ENCODE results near the gene SPAG9. TPM values are rescaled to one million over a fixed set of nuclear protein-coding genes. Genes with fewer than 3 reads are reported as not detected.
A peak's percentile ranks its signal among the peaks of the same experiment; 100 is the strongest.

Gene SPAG9
- polyA plus RNA-seq, 1 donor from 2014 or later: 201 TPM

- Histone ChIP-seq H3K9me3 (ENCODE audit: low read length) (no peaks in the 10 kb centered on the region), H3K27ac (ENCODE audit: low read length) (no peak overlapping the region), H3K79me2 (replicated peaks; ENCODE audit: insufficient read depth, low read length) (peaks cover 12% of the 10 kb centered on the region), H3K36me3 (ENCODE audit: insufficient read depth, low read length) (peaks cover 24% of the 10 kb centered on the region), H3K9me2 (ENCODE audit: insufficient read depth, low read length) (no peaks in the 10 kb centered on the region), H4K20me1 (ENCODE audit: insufficient read depth) (no peaks in the 10 kb centered on the region), H3F3A (ENCODE audit: insufficient read depth, low read length, poor library complexity, severe bottlenecking) (no peaks in the 10 kb centered on the region), H3K27me3 (ENCODE audit: insufficient read depth, low read depth, low read length) (no peaks in the 10 kb centered on the region), H2AFZ (ENCODE audit: low read depth, low read length) (no peak overlapping the region), H3K9ac (ENCODE audit: low read length) (no peak overlapping the region), H3K4me3 (ENCODE audit: low read length) (no peak overlapping the region), H3K4me2 (ENCODE audit: low read length) (no peak overlapping the region)
- TF ChIP-seq EZH2 (IDR thresholded peaks at IDR 0.05; ENCODE audit: borderline replicate concordance, insufficient read depth, low read length, poor library complexity, severe bottlenecking) (no peak), MXI1 (conservative IDR thresholded peaks at IDR 0.05; ENCODE audit: poor library complexity, severe bottlenecking) (no peak), SMC3 (conservative IDR thresholded peaks at IDR 0.05; ENCODE audit: poor library complexity) (no peak), TAF1 (IDR thresholded peaks at IDR 0.05; ENCODE audit: low read depth) (no peak), REST (IDR thresholded peaks at IDR 0.05; ENCODE audit: borderline replicate concordance) (no peak), EP300 (conservative IDR thresholded peaks at IDR 0.05; ENCODE audit: poor library complexity, severe bottlenecking) (no peak), RAD21 (conservative IDR thresholded peaks at IDR 0.05) (no peak), POLR2AphosphoS5 (IDR thresholded peaks at IDR 0.05) (no peak)
- TF ChIP-seq, protein P1, sequence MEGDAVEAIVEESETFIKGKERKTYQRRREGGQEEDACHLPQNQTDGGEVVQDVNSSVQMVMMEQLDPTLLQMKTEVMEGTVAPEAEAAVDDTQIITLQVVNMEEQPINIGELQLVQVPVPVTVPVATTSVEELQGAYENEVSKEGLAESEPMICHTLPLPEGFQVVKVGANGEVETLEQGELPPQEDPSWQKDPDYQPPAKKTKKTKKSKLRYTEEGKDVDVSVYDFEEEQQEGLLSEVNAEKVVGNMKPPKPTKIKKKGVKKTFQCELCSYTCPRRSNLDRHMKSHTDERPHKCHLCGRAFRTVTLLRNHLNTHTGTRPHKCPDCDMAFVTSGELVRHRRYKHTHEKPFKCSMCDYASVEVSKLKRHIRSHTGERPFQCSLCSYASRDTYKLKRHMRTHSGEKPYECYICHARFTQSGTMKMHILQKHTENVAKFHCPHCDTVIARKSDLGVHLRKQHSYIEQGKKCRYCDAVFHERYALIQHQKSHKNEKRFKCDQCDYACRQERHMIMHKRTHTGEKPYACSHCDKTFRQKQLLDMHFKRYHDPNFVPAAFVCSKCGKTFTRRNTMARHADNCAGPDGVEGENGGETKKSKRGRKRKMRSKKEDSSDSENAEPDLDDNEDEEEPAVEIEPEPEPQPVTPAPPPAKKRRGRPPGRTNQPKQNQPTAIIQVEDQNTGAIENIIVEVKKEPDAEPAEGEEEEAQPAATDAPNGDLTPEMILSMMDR (IDR thresholded peaks at IDR 0.05; ENCODE audit: poor library complexity, severe bottlenecking): no peak
These were observed 103.4 kb downstream of the SPAG9 start for GRCh38 chr17:51017270-51017669.

DNA sequence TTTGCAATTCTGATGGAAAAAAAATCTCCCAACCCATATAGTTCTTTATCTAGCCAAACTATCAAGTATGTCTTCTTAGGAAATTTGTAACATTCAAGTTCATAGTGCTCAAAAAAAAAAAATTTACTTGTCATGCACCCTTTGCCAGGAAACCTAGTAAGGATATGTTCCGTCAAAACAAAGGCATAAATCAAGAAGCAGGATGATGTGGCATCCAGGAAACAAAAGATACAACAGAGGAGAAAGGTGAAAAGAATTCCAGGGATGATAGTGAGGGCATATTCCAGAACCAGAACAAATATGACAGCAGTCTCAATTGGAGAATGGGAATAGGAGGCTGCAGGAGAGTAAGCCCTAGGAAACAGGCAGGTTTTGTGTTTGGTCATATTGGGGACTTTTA is 104.6 kb downstream of the SPAG9 start:
- peak overlapping the region; percentile 11 for H3K27ac ChIP-seq (ENCODE audit: low read length)
- H3K79me2 ChIP-seq (replicated peaks; ENCODE audit: insufficient read depth, low read length): peaks cover 4% of the 10 kb centered on the region
- no peaks in the 10 kb centered on the region for H4K20me1 ChIP-seq (ENCODE audit: insufficient read depth)
- H3K9me3 ChIP-seq (ENCODE audit: low read length): no peaks in the 10 kb centered on the region
- peaks cover 24% of the 10 kb centered on the region for H3K36me3 ChIP-seq (ENCODE audit: insufficient read depth, low read length)
- no peak overlapping the region for H3K4me3 ChIP-seq (ENCODE audit: low read length)
- no peaks in the 10 kb centered on the region for H3K9me2 ChIP-seq (ENCODE audit: insufficient read depth, low read length)
- H2AFZ ChIP-seq (ENCODE audit: low read depth, low read length): no peak overlapping the region
- no peaks in the 10 kb centered on the region for H3K27me3 ChIP-seq (ENCODE audit: insufficient read depth, low read depth, low read length)
- H3F3A ChIP-seq (ENCODE audit: insufficient read depth, low read length, poor library complexity, severe bottlenecking): no peaks in the 10 kb centered on the region
- H3K9ac ChIP-seq (ENCODE audit: low read length): no peak overlapping the region
- TF ChIP-seq MXI1 (conservative IDR thresholded peaks at IDR 0.05; ENCODE audit: poor library complexity, severe bottlenecking) (no peak), REST (IDR thresholded peaks at IDR 0.05; ENCODE audit: borderline replicate concordance) (no peak)
- no peak overlapping the region for H3K4me2 ChIP-seq (ENCODE audit: low read length)

Data from neural cell (in vitro differentiated cells).